IPS DF 6.9 (cell line): Measurements from ENCODE around the gene IQSEC3.

ENCODE experiments used
- DNase-seq: peaks from one replicate; pipeline ENCODE4 v3.0.0-alpha.2; 2013; ENCODE audit warnings: low read depth, low spot score
- H3K27ac ChIP-seq: one replicate; pipeline ENCODE4 v1.5.1; 2013; ENCODE audit warnings: low read length, control low read depth
- H3K27me3 ChIP-seq: 2 replicates; pipeline ENCODE4 v1.6.1; 2013; ENCODE audit warnings: mild to moderate bottlenecking, low read length; ENCODE audit not compliant: control insufficient read depth, insufficient read depth
- H3K36me3 ChIP-seq: 2 replicates; pipeline ENCODE4 v1.6.1; 2013; ENCODE audit warnings: low read length; ENCODE audit not compliant: control insufficient read depth, insufficient read depth
- H3K4me1 ChIP-seq: 2 replicates; pipeline ENCODE4 v1.6.1; 2013; ENCODE audit warnings: low read length; ENCODE audit not compliant: control insufficient read depth, insufficient read depth
- H3K4me3 ChIP-seq: 2 replicates; pipeline ENCODE4 v1.5.1; 2013; ENCODE audit warnings: mild to moderate bottlenecking, low read length
- H3K9me3 ChIP-seq: 2 replicates; pipeline ENCODE4 v1.6.1; 2013; ENCODE audit warnings: low read length, inconsistent platforms; ENCODE audit not compliant: control insufficient read depth, insufficient read depth
- WGBS: extraction: QIAGEN DNeasy Blood & Tissue Kit; methylation state at CpG from one replicate; pipeline ENCODE4 v1.1.7; 2013; ENCODE audit warnings: mixed read lengths, missing lambda C conversion rate; ENCODE audit not compliant: insufficient read length, insufficient coverage; 5-methylcytosine and 5-hydroxymethylcytosine counted together

IQSEC3 gene

GRCh38 chr12:171743-172676, 105.4 kb downstream of the IQSEC3 start:
- Histone ChIP-seq H3K4me1 (peaks cover 5% of the 10 kb centered on the region), H3K36me3 (no peaks in the 10 kb centered on the region), H3K4me3 (no peak overlapping the region), H3K27ac (no peak overlapping the region), H3K9me3 (no peaks in the 10 kb centered on the region), H3K27me3 (no peaks in the 10 kb centered on the region)
- DNase-seq: no peak
- no CpG with 5 or more reads among the region's 18 CpGs for WGBS

GRCh38 chr12:172732-173161, 106.2 kb downstream of the IQSEC3 start:
- no peaks in the 10 kb centered on the region for H3K27me3 ChIP-seq

GRCh38 chr12:174124-174523, 107.6 kb downstream of the IQSEC3 start:
- H3K9me3 ChIP-seq: no peaks in the 10 kb centered on the region
- no CpG with 5 or more reads among the region's 6 CpGs for WGBS
- DNase-seq: no peak
- H3K27me3 ChIP-seq: no peaks in the 10 kb centered on the region
- H3K36me3 ChIP-seq: no peaks in the 10 kb centered on the region
- peaks cover 5% of the 10 kb centered on the region; the same call in 1 of the 2 replicates for H3K4me1 ChIP-seq
- no peak overlapping the region for H3K27ac ChIP-seq
- no peak overlapping the region for H3K4me3 ChIP-seq

More at GRCh38 chr12:172732-173161, 106.2 kb downstream of the IQSEC3 start:
- no peak overlapping the region for H3K27ac ChIP-seq
- H3K36me3 ChIP-seq: no peaks in the 10 kb centered on the region
- WGBS: no CpG with 5 or more reads among the region's 15 CpGs
- H3K4me3 ChIP-seq: no peak overlapping the region
- DNase-seq: no peak
- H3K9me3 ChIP-seq: no peaks in the 10 kb centered on the region
- peaks cover 5% of the 10 kb centered on the region for H3K4me1 ChIP-seq

- H3K36me3 ChIP-seq: no peaks in the 10 kb centered on the region
- H3K4me3 ChIP-seq: no peak overlapping the region
- DNase-seq: no peak
- H3K27me3 ChIP-seq: no peaks in the 10 kb centered on the region
- H3K27ac ChIP-seq: no peak overlapping the region
- peaks cover 7% of the 10 kb centered on the region for H3K4me1 ChIP-seq
- no CpG with 5 or more reads among the region's 23 CpGs for WGBS
- no peaks in the 10 kb centered on the region for H3K9me3 ChIP-seq
Observed at GRCh38 chr12:174596-174995, 108.0 kb downstream of the IQSEC3 start.

- no CpG with 5 or more reads among the region's 10 CpGs for WGBS
- no peak overlapping the region for H3K4me3 ChIP-seq
- no peak for DNase-seq
- H3K9me3 ChIP-seq: no peaks in the 10 kb centered on the region
- H3K27ac ChIP-seq: no peak overlapping the region
- peaks cover 4% of the 10 kb centered on the region for H3K4me1 ChIP-seq
- H3K36me3 ChIP-seq: no peaks in the 10 kb centered on the region
- no peaks in the 10 kb centered on the region for H3K27me3 ChIP-seq
Observed at GRCh38 chr12:175250-175649, 108.7 kb downstream of the IQSEC3 start.

GRCh38 chr12:175759-176158, 109.2 kb downstream of the IQSEC3 start:
- H3K36me3 ChIP-seq: no peaks in the 10 kb centered on the region
- H3K27ac ChIP-seq: no peak overlapping the region
- H3K4me1 ChIP-seq: peaks cover 2% of the 10 kb centered on the region
- H3K9me3 ChIP-seq: no peaks in the 10 kb centered on the region
- no CpG with 5 or more reads among the region's 16 CpGs for WGBS
- DNase-seq: no peak
- no peak overlapping the region for H3K4me3 ChIP-seq
- H3K27me3 ChIP-seq: no peaks in the 10 kb centered on the region

GRCh38 chr12:176321-177181, 110.0 kb downstream of the IQSEC3 start:
- DNase-seq: no peak
- WGBS: no CpG with 5 or more reads among the region's 16 CpGs
- Histone ChIP-seq H3K36me3 (no peaks in the 10 kb centered on the region), H3K27ac (no peak overlapping the region), H3K27me3 (no peaks in the 10 kb centered on the region), H3K4me1 (peaks cover 2% of the 10 kb centered on the region; the same call in 1 of the 2 replicates), H3K4me3 (no peak overlapping the region), H3K9me3 (no peaks in the 10 kb centered on the region)

- H3K4me3 ChIP-seq: no peak overlapping the region
- no peaks in the 10 kb centered on the region for H3K9me3 ChIP-seq
- no peaks in the 10 kb centered on the region for H3K36me3 ChIP-seq
- WGBS: no CpG with 5 or more reads among the region's 11 CpGs
- no peak for DNase-seq
- H3K27ac ChIP-seq: no peak overlapping the region
- H3K27me3 ChIP-seq: no peaks in the 10 kb centered on the region
- H3K4me1 ChIP-seq: peaks cover 2% of the 10 kb centered on the region; the same call in 1 of the 2 replicates
Observed at GRCh38 chr12:177336-177979, 110.9 kb downstream of the IQSEC3 start.

GRCh38 chr12:177980-178828, 111.6 kb downstream of the IQSEC3 start:
- Histone ChIP-seq H3K27me3 (no peaks in the 10 kb centered on the region), H3K4me3 (no peak overlapping the region), H3K4me1 (peaks cover 2% of the 10 kb centered on the region; the same call in 1 of the 2 replicates), H3K36me3 (no peaks in the 10 kb centered on the region), H3K9me3 (no peaks in the 10 kb centered on the region), H3K27ac (no peak overlapping the region)
- DNase-seq: no peak
- WGBS: no CpG with 5 or more reads among the region's 20 CpGs
